Stimulated activated CD8-positive, alpha-beta memory T cell treated with anti-CD3 and anti-CD28 coated beads, Interleukin-2, amount 100 ng/mL, for 48 hours (primary cell): Measurements from ENCODE around the gene PAPSS1.
"Not testable (repeated sequence)": the region's sequence is repeated elsewhere in the genome, so short reads cannot be mapped to it uniquely, and the experiment has no call there.

ENCODE experiments used
- DNase-seq, 2 donors: peaks; one replicate each; pipeline ENCODE4 v3.0.0-alpha.2; 2020; ENCODE audit warnings: low read depth in 2 of 2

The PAPSS1 gene

DNA sequence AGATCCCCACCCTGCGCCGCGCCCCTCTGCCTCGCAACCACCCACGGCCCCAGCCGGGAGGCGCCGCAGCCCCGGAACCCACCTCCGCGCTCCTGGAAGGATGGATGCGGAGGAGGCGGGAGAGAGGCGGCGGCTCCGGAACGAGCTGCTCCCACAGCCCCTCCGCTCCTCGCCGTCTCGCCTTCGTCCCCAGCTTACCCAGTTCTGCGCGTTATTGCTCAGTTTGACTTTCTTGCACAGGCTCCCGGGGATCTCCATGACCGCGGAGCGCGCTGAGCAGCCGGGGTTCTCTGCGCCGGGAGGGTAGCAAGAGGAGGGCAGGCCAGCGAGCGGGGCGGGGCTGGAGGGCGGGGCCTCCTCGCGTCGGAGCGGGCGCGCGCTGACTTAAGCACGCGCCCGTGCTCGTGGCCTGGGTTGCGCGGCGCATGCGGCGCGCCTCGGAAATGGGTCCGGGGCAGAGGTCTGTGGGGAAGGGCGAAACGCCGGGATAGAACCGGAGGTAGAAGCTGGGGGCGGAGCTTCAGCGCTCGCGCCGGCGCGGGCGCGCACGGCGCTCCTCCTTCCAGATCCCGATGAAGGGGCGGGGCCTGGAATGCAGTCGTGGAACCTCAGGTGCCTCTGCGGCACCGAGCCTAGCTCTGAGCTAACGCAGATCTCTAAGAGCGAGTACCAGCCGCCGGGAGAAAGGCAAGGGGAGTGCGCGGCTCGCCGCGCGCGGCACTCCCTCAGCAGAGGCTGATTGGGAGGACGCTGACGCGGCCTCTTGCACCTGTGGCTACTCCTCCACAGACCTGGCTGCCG, at the start of gene PAPSS1:
Gene PAPSS1 (minus strand): TSS at position 313 of the 801 bp plus-strand sequence. CDS start 55 bp downstream, at position 258.
- DNase-seq: peak; percentile 88 to 91

DNA sequence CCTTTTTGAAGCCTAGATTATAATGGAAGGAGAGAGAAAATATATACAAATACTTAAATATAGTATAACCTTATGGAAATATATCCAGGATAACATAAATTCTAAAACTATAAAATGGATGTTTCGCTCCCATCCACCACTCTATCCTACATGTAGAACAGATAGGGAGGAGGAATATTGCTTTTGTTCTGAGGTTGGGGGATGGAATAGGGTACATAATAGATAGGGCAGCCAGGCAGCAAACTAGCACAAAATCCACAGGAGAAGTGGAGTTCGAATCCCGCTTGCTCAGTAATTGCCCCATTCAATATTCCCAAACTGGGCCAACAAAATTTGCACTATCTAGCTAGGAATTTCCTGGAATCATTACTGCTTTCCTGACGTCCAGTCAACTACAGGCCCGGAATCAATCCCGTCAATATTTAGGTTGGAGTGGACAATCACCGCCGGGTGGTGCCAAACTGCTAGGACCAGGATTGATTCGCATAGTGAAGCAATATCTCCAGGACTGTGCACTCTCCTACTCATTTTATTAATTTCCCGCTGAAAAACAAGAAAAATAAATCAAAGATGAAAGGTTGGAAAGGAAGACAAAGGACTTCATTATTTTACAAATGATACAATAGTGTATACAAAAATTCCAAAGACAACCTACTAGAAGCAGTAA, 40.4 kb upstream of the PAPSS1 start:
- DNase-seq: no peak

DNA sequence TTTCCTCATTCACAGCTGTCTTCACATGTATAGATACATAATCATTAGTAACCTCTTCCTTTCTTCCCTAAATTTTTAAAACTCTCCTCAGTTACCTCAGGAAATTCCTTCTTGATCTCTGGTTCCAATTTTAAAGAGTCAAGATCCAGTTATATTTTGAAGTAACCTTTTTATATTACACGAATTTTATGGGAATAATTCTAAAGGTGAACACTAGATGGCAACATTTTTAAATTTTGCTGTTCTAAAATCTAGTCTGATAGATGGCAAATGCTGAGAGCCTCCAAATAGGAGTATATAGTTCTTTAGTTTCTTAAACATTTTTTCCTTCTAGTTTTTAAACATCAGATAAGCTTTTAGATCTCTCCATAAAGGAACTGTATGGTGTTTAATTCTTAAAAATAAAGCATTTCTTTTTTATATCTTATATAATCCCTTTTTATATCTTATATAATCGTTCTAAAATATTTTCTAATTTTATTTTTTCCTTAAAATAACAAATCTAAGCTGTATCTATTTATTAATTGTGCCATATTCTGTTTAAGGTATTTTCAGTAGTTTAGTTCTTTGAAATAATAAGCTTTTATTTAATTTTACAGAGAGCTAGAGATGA, 37.9 kb upstream of the PAPSS1 start:
- DNase-seq: no peak

DNA sequence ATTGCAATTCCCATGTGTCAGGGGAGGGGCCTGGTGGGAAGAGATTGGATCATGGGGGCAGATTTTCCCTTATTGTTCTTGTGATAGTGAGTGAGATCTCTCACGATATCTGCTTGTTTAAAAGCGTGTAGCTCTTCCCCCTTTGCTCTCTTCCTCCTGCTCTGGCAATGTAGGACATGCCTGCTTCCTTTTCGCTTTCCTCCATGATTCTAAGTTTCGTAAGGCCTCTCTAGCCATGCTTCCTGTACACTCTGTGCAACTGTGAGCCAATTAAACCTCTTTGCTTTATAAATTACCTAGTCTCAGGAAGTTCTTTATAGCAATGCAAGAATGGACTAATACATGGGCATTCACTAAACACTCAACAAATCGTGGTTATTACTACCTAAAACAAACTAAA, 37.2 kb upstream of the PAPSS1 start:
- DNase-seq: no peak

DNA sequence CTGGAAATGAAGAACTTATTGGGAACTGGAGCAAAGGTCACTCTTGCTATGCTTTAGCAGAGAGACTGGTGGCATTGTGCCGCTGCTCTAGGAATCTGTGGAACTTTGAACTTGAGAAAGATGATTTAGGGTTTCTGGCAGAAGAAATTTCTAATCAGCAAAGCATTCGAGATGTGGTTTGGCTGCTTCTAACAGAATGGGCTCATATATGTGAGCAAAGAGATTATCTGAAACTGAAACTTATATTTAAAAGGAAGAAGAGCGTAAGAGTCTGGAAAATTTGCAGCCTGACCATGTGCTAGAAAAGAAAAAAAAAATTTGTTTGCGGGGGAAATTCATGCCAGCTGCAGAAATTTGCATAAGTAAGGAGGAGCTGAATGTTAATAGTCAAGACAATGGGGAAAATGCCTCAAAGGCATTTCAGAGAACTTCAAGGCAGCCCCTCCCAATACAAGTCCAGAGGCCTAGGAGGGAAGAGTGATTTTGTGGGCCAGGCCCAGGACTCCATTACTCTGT, 35.9 kb upstream of the PAPSS1 start:
- DNase-seq: no peak

DNA sequence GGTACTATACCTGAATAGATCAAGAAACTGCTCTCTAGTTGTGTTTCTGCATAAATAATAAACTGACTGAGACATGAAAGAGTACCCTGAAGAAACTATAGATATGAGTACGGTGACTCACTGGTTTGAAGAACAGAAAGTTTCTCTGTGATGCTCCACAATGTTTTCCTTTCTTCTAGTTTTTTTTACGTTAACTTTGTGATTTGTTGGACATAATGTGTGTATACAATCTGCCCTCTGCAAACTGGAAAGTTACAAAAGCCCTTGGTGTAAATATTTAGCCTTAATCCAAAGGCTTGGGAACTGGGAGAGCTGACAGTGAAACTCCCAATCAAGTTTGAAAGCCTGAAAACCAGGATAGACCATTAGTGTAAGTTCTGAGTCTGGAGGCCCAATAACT, 31.6 kb upstream of the PAPSS1 start:
- DNase-seq: no peak

DNA sequence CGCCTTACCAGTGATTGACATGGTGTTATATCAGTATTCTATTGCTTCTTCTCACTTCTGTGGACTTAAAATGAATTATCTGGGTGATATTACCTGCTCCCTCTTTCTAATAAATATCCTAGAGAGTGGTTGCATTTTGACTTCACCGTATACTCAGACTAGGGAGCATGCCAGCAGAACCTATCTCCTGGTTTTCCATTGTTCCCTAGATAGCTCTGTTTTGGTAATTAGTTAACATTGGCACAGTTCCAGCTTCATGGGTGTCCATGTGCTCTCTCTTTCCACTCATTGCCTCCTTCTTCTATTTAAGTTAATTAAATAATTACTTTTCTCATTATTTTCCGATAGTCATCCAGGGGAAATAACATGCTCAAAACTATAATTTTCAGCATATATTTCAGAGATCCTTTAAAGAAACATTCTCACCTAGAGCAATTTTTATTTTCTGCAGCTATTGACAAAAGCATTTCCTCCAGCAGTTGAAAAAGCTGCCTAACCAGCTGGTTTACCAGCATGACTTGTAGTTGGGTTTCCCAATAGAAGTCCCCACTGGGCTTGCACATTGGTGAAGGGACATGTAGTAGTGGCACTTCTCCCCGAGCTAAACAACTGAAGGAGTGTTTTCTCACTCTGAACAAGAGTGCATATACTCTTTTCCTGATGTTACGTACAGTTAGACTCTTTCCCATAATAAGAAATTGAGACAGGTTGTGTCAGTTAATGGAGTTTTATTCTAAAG, 27.9 kb upstream of the PAPSS1 start:
- no peak for DNase-seq

DNA sequence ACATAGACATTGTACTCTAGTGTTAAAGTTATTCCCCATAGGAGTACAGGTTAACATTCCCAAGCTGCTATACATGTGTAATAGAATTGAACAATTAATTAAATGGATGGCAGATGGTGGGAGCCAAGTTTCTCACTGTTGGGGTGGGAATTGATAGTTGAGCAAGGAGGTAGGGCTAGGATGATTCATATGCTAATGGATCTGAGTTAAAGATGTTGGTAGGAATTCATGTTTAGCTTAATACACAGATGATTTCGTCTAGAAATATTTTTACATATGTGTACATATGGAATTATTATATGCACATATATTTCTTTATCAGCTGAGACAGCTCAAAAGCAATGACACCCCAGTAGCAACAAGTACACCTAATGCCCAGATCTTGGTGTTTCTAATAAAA, 26.1 kb upstream of the PAPSS1 start:
- DNase-seq: no peak

DNA sequence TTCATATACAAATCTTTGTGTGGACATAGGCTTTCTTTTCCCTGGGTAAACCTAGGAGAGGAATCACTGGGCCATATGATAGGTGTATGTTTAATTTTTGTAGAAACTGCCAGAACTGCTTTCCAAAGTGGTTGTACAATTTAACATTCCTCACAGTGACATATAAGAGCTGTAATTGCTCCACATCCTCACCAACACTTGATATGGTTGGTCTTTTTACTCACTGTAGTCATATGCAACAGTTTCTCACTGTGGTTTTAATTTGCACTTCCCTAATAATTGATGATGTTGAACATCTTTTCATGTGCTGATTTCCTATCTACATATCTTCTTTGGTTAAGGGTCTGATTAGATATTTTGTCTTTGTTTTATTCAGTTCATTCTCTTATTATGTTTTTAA, 24.5 kb upstream of the PAPSS1 start:
- no peak for DNase-seq

DNA sequence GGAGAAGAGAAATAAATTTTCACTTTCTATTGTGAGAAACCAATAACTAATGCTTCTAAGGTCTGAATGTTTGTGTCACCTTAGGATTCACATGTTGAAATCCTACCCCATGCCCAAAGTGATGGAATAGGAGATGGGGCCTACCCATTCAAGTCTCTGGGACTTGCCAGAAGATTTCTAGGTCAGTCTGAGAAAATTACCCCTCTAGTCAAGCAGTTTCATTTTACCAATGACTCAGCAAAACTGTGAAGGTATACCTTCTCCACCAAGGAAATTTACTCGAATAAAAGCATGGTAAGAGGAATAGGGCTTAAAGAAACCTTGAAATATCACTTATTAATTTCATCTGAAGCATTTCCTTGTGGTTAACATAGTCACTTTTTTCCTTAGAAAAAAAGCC, 23.5 kb upstream of the PAPSS1 start:
- no peak for DNase-seq

DNA sequence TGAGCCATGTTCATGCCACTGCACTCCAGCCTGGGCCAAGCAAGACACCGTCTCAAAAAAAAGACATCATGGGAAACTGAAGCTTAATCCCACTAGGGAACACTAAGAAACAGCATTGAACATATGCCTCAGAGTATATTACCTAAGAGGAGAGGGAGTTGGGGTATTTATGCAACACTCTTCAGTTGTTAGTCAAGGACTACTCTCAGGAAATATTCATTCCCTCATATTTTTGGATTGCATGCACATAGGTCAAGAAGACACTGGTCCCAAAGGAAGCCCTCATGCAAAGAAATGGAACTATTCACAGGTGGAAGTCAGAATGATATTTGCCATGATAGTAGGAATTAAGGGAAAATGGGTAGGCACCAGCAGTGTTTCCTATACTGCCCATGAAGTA, 22.8 kb upstream of the PAPSS1 start:
- DNase-seq: no peak

DNA sequence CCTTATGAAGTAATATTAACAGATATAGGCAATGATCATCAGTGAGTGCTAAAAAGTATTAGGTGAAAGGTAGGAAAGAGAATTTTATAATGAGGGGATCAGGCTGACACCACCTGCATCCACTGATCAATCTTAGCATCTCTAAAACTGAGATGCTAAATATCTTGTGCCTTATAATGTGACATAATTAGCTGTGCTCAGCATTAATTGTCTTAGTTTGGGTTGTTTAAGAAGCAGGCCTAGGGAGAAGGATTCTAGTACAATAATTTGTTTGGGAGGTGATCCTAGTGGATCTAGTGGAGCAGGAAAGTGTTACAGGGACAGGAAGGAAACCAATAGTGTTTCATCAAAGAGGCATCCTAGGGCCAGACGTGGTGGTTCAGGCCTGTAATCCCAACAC, 22.2 kb upstream of the PAPSS1 start:
- no peak for DNase-seq

DNA sequence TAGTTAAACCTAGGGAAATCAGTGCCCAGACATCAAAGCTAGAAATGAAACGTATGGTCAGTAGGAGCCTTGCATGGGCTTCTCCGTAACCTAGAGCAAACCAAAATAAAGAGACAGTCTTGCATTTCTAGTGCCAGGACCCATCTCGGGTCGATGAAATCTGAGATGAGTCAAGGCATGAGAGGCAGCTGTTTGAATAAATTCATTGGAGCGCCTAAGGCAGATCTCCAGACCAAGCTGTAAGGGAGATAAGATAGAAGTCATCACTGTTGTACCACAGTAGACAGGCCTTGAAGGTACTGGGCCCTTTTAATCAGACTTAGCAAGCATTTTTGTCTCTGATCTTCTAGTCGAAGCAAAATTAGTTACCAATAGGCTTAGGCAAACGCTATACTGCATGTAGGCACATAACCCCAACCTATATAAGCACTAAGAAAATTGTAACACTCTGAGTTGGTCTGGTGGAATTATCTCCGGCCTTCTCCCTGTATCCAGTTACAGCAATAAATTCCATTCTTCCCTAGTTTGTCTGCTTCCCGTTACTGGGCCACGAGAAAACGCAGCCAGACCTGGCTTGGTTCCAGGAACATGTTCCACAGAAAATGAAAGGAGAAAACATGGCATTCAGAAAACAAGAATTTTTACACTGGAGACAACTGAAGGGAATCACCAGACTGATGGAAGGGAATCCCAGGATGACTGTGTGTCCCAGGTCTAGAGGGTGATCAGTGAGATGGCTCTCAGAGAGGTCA, 21.1 kb upstream of the PAPSS1 start:
- DNase-seq: no peak

DNA sequence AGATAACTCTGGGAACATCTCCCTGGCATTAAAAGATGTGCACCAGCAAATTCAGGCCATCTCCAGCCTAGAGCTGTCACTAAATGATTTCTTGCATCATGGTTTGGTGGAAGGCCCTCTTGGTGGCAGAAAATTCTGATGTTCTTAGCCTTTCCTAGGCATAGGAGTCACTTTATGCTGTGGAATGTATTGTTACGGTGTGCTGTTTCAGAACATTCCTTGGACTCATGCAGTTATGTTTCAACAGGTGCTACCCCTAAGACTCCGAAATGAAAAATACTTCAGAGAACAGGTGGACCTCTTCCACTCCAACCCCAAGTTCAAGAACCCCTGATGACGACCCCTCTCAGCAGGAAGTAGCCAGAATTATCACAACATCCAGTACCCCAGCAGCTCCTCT, 20.3 kb upstream of the PAPSS1 start:
- no peak for DNase-seq

DNA sequence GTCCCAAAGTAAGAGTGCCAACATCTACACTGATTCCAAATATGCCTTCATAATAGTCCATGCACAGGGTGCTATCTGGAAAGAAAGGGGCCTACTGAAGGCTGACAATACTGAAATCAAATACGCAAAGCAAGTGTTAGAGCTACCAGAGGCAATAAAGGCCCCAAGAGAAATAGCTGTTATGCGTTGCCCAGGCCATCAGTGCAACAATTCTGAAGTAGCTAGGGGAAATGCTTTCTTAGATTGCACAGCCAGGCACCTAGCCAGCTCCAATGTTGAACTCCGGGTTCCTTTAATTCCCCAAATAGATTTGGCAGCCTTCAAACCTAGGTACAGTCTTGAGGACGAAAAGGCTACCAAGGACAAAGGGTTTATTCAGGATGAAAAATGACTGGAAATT, 17.4 kb upstream of the PAPSS1 start:
- no peak for DNase-seq

DNA sequence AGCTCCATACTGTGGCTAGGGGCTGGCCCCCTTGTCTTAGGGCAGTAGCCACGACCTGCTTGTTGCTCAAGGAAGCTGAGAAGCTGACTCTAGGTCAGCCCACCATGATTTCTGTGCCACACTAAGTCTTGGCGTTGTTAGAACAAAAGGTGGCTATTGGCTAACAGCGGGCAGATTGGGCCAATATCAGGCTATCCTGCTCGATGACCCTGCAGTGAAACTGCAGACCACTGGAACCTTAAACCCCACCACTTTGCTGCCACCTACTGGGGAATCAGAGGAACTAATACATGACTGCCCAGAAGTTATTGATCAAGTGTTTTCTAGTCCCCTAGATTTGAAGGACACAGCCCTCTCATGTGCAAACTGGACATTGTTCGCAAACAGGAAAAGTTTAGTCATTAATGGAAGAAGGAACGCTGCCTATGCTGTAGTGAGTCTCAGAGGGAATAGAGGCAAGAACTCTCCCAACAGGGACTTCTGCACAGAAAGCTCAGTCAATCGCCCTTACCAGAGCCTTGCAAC, 17.0 kb upstream of the PAPSS1 start:
- DNase-seq: no peak

DNA sequence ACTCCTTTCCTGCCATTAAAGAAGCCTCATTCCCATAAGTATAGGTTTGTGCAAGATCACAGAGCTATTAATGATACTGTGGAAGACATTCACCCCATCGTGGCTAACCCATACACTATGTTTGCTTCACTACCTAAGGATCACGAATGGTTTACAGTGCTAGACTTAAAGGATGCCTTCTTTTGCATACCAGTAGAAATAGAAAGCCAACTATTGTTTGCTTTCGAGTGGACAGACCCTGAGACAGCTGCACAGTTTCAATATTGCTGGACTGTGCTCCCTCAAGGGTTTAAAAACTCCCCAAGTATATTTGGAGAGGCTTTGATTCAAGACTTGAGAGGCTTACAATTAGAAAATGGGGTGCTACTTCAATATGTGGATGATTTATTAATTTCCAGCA, 16.0 kb upstream of the PAPSS1 start:
- no peak for DNase-seq

DNA sequence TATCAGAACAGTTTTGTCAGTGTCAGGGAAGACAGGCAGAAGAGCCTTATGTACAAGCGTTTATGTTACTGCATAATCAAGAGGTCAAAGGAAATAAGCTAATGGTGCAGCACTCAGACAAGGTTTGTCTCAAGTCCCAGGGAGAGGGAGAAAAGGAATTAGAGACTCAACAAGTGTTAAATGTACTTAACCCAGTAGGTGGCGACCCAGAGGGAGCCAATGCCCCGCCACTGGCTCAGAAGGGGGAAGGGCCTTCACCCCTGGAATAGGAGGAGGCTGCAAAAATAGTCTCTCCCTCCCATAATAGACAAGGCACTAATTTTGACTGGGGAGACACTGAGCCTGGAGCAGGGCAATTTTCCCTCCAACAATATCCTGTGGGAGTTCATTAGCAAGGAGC, 14.1 kb upstream of the PAPSS1 start:
- no peak for DNase-seq

DNA sequence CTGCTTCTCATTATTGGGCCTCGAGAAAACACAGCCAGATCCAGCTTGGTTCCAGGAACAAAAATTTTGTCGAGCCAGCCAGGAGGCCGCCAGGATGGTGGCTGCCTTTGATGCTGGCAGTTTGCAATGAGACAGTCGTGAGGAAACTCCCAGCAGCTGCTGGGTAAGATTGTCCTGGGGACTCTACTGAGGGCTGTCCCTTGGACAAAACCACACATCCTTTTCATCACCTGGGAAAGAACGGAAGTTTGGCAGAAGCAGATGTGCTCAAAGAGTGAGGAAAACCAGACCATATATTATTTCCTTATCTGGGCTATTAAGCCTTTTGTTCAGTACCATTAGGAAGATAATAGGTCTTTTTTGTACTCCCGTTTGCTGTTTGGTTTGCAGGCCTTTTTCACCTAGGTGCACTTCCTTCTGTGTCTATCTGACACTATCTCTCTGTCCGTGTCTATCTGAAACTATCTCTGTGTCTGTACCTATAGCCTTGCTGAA, 13.4 kb upstream of the PAPSS1 start:
- DNase-seq: no peak

DNA sequence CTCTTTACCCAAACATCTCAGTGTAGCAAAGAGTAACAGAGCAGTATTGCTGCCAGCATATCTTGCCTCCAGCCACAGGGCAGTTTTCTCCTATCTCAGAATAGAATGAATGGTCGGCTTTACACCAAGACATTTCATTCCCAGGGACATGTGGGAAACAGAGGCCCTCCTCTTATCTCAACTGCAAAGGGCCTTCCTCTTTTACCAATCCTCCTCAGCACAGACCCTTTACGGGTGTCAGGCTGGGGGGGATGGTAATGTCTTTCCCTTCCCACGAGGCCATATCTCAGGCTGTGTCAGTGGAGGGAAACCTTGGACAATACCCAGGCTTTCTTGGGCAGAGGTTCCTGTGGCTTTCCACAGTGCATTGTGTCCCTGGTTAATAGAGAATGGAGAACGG, 9.0 kb upstream of the PAPSS1 start:
- not testable (repeated sequence) for DNase-seq
